HG03064 (cell line): ENCODE data around the gene HARS1.
"Not testable (repeated sequence)": the region's sequence is repeated elsewhere in the genome, so short reads cannot be mapped to it uniquely, and the experiment has no call there.

Source experiments
- ATAC-seq: cut with Tn5 transposase; IDR thresholded peaks from one replicate; pipeline ENCODE4 v1.9.1; 2021; ENCODE audit warnings: low read depth; ENCODE audit not compliant: unreplicated experiment

Gene HARS1

DNA sequence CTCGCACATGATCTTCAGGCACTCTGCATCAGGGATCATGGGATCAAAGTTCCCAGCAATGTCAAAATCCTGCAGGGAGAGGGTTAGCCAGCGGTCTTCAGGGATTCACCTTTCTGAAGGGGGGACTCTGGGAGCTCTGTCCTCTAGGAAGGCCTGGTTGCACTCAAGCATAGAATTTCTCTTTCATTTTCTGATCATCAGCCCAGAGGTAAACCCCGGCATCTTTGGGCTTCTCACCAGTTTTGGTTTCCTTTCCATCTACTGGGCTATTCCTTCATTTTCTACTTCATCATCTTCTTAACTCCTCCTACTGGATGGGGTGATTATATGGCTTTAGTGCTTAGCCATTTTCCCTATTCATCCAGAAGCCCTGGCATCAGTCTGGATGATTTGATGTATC lies 13.2 kb downstream of the HARS1 start:
- peak; percentile 61 for ATAC-seq

DNA sequence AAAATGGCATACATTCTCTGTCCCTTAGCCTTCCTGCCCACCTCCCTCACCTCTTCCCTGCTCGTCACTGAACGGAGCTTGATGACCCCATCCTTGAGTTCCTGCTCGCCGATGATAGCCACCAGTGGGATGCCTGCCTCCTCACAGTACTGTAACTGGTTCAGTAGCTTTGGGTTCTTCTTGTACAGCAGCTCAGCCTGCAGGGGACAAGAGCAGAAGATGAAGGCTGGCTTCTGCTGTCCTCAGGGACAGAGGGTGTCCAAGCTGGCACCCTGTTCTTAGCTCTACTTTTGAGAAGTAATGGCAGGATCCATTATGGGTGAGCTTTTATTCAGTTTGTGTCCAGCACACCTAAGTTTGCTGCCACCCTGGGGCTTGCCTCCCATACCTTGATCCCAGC lies 16.5 kb downstream of the HARS1 start:
- ATAC-seq: no peak

DNA sequence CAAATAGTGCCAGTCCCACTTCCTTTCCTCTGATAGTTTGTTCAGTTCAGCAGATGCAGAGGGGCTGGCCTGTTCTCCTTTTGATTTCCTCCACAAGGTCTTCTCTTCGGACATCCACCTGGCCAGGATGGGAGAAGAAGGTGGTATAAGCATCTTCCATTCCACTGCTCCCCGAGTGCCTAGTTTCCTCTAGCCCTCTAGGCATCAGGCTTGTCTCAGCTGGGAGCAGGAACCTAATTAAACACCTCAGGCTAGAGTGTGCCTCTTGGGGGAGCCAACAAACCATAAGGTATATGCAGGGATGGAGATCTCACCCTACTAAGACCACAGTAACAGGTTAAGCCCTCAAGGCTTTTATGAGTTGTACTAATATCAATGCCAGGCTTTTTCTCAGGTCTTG lies 17.0 kb downstream of the HARS1 start:
- no peak for ATAC-seq

DNA sequence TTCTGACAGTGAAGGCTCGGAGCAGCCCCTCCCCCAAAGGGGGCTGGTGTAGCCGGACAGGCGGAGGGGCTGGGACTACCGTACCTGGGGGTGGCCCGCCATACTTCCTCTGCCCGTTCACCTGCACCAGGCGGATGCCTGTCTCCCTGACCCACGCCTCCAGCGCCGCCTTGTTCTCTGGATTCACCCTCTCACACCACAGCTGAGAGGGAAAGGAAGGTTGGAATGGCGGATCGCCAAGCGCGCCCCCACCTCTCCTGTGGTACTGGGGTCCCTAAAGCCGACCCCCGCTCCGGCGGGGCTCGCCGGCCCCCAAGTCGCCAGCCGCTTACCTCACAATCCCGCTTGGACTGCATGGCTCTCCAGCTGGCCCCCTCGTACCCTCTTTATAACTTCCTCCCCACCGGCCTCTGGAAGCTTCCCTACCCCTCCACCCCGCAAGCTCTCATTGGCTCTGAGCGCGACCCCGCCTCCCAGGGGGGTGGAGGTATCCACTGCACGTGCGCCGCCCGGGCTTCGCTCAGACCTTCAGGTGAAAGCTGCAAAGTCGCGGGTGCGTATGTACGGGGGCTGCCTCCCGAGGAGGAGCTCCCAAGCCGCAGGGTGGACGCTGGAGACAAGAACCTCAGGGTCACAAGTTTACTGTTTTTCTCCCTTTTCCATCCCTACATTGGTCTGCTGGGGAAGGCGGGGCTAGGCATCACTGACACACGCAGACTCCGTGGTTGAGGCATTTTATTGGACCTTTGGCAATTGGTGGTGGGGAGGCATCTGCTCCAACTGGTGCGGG lies 17.8 kb downstream of the HARS1 start, which contains the start of gene DND1:
DND1 (minus strand) TSS at position 390 of the 790 bp plus-strand sequence; CDS start at position 356, 34 bp downstream.
- no peak for ATAC-seq

DNA sequence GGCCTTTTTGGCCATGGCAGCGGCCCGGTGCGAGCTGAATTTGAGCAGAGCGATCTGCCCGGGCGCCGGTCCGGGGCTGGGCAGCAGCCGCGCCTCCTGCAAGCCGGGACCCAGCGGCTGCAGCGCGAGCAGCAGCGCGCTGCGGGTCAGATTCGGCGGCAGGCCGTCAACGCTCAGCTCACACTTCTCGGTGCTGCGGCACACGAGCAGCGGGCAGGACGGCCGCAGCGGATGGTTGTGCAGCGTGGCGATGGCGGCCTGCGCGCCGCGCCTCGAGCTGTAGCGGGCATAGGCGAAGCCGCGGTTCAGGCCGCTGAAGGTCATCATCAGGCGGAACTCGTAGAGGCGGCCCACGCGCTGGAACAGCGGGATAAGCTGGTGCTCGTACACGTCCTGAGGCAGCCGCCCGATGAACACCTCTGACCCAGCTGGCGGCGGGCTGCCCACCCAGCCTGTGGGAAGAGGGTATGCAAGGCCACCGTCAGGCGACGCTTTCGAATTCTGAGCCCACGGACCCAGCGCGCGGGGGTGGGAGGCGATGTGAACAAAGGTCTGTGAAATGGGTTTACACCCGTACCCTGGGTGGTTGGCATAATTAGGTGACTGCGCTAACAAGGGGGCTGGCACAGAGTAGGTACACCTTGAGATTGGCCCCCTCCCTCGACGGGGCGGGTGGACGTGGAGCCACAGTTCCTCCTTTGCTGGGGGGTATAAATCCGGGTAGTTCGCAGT lies 18.5 kb downstream of the HARS1 start:
- ATAC-seq: no peak

DNA sequence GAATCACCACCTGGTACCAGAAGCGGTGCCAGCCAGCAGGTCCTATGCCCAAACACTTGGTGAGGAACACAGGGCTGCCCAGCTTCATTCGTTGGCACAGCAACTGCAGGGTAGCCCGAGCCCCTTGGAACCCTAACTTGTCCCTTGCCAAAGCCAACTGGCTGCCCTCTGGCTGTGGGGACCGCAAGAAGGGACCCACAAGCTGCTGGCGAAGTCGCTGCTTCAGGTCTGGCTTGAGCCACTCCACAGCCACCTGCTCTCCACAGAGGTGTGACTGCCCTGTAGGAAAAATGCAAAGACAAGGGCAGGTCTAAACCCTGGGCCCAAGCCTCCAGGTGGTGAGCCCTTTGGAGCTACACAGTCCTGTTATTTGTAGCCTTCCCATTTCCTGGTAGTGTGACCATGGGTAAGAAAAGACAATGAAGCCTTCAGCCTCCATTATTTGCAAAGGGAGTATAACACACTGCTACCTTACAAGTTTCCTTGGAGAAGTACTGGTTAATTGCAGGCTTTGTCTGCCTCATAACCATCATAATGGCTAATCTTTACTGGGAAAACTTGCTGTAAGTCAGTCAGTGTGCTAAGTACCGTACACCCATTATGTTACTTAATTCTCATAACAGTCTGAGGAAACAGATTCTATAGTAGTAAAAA lies 19.6 kb downstream of the HARS1 start:
- ATAC-seq: no peak

DNA sequence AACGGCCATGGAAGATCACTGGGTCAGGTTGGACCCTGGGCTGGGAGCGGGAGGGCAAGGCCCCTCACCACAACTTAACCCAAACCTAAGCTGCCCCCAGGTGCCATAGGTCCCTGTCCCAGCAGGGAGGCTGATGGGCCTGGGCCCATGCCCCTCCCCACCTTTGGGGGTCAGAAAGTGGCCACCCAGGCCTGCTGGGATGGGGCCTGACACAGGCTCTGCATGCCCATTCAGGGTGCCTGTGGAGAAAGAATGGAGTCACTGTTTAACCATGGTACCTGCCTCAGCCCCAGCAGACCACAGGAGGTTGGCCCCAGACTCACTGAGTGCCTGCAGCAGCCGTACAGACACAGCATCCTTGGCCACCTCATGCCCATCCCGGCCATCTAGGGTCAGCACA lies 20.1 kb downstream of the HARS1 start:
- ATAC-seq: not testable (repeated sequence)

DNA sequence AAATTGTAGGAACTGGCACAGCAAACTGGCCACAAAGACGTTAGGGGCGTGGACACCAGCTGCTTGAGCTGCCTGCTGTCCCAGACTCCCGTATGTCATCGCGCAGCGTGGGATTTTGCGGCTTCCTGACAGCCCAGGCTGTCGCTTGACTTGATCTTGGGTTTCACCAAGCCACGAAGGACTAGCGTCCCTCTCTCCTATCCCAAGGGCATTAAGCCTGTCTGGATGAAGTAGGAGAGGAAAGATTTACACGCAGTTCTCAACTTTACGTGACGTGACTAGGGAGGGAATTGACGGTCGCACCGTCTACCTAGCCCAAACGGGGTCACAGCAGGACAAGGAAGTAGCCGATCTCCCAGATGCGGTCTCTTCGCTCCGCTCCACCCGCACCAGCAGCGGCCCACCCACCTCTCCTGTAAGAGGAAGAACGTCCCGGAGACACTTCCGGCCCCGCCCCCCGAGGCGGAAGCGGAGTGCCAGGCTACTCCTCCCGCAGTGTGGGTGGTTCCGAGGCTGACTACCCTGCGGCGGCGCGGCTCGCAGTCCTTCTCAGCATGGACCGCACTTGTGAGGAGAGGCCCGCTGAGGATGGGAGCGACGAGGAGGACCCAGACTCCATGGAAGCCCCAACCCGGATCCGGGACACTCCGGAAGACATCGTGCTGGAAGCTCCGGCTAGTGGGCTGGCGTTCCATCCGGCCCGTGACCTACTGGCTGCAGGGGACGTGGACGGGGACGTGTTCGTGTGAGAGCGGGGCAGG lies 26.6 kb downstream of the HARS1 start, which contains the start of gene WDR55:
WDR55 (plus strand) TSS at position 546 of the 761 bp plus-strand sequence; CDS start at position 555, 9 bp downstream.
- peak; percentile 97 for ATAC-seq

DNA sequence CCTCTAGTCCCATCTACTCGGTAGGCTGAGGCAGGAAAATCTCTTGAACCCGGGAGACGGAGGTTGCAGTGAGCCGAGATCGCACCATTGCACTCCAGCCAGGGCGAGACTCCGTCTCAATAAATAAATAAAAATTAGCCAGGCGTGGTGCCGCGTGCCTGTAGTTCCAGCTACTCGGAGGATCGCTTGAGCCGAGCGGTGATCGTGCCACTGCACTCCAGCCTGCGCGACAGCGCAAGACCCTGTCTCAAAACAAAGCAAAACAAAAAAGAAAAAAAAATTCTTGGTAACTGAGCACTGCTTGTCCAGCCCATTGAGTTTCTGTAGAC lies 27.2 kb downstream of the HARS1 start:
- no peak for ATAC-seq

DNA sequence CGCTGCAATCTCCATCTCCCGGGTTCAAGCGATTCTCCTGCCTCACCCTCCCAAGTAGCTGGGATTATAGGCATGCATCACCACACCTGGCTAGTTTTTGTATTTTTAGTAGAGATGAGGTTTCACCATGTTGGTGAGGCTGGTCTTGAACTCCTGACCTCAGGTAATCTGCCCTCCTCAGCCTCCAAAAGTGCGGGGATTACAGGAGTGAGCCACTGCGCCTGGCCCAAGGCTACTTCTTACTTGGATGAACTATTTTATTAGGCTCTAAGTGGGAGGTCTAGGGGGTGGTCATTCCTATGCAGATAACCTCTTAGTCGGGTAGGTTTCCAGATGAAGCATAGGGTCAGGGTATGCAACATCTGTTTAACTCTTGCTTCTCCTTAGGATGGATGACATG lies 30.8 kb downstream of the HARS1 start:
- ATAC-seq: not testable (repeated sequence)

DNA sequence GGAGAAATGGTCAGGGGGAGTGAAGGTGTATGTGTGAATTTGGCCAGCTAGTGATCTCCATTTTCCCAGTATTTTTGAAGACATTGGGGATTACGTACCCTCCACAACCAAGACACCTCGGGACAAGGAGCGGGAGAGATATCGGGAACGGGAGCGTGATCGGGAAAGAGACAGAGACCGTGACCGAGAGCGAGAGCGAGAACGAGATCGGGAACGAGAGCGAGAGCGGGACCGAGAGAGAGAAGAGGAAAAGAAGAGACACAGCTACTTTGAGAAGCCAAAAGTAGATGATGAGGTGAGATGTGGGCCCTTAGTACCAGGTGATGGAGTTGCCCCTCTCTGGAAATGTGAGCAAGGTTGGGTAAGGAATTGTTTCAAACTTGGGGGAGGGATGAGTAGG lies 32.3 kb downstream of the HARS1 start:
- ATAC-seq: no peak

DNA sequence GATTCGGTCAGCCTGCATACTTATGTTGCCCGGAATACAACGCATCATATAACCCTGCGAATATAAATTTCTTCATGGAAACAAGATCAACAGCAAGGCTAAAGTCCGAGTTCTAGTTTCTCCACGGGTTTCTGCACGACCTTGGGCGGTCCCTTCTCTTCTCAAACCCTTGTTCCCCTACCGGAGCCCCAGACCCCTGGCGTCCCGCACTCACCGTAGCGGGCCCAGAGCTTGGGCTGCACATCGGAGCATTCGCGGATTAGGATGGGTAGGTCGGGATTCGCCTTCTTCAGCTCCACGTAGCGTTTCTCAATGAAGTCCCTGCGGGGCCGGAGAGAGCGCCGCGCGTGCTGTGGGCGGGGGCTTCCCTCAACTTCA lies 44.1 kb downstream of the HARS1 start:
- ATAC-seq: no peak

DNA sequence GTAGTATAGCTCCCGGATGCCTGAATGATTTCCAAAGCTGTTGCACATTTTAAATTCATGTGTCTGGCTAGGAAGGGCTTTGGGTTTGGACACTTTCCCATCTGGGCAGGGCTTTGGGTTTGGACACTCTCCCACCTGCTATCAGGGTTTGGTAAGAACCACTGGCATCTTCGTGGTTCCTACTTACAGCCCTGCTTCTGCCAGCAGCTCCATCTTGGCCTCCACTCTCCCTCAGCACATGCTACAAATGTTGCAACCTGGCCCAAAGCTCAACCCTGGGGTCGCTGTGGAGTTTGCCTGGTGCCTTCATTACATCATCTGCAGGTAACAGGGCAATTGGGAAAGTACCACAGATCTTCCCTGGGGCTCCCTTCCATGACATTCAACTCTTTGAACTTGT lies 48.5 kb downstream of the HARS1 start:
- ATAC-seq: no peak

DNA sequence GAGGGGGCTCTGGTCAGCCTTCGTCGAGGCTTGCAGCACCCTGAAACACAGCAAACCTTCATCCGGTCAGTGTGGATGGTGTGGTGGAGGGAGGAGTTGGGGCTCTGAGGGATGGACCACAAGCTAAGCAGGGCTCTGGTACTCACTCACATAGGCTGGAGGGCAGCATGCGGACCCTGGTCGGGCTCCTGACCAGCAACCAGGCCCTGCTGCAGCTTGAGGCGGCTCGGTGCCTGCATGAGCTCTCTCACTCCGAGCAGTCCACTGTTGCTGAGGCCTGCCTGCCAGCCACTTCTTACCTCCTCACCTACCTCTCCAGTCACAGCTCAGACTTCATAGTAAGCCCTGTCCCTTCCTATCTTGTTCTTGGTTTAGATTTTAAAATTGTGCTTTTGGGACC lies 49.5 kb downstream of the HARS1 start:
- no peak for ATAC-seq

DNA sequence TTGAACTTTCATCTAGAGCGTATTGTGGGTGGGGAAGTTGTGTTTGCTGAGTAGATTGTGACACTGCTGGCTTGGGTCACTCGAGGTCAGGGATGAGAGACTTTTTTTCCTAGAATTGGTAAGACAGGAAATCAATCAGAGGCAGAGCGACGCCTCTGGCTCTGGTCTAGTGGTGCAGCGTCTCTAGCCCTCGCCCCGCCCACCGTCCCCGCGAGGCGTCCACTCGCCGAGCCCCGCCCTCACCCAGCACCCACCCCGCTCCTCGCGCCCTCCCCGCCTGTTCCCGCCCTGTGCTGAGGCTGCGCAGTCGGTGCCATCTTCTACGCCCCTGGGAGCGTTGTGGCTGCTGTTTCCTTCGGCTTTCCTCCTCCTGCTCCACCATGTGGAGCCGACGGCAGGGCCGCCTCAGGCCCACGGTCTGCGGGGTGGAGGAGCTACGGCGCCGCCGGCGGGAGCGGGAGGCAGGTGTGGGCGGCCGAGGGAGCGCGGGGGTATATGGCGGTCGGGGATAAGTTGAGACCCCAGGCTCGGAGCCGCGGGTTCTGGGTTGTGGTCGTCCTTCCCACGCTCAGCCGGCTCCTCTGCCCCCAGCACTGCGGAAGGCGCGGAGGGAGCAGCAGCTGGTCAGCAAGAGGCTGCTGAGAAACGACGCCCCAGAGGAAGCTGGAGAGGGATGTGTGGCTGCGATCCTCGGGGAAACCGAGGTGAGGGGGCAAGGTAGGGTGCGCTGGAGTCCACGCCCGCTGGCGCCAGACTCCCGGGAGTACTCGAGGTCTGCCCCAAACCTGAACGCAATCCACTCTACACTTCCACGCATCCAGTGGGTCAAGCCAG lies 51.8 kb downstream of the HARS1 start, which contains the start of gene TMCO6:
TMCO6 (plus strand) TSS at position 304 of the 834 bp plus-strand sequence; CDS start at position 381, 77 bp downstream.
- ATAC-seq: peak; percentile 93

DNA sequence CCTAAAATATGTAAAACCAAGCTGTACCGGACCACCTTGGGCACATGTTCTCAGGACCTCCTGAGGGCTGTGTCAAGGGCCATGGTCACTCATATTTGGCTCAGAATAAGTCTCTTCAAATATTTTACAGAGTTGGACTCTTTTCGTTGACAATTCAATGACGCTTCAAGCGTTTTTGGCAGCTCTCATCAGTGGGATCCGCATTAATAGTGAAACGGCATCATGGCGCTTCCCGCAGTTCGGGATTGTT lies 52.3 kb downstream of the HARS1 start:
- not testable (repeated sequence) for ATAC-seq

DNA sequence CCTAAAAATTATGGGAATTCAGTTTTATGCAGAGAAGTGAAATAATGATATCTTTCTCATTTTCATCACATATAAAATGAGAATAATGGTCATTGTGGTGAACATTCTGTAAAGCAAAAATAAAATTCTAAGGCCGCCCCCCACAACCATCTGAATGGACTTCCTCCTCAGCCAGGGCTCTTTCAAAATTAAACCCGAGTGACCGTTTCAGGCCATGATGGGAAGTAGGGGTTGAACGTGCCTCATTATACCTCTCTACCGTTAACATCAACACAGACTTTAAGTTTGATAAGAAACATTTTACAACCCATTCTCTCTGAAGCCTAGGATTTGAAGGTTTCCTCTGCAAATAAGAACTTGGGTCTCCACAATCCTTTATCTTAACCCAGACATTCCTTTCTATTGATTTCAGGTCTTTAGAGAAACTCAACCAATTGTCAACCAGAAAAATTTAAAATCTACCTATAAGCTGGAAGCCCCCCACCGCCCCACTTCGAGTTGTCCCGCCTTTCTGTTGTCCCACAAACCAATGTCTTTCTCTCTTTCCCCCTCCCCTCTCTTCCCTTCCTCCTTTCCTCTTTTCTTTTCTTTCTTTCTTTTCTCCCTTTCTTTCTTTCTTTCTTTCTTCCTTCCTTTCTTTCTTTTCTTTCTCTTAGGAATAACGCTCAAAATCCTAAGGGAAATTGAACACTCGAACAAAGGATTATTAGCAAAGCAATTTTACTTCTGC lies 53.6 kb downstream of the HARS1 start:
- ATAC-seq: no peak

DNA sequence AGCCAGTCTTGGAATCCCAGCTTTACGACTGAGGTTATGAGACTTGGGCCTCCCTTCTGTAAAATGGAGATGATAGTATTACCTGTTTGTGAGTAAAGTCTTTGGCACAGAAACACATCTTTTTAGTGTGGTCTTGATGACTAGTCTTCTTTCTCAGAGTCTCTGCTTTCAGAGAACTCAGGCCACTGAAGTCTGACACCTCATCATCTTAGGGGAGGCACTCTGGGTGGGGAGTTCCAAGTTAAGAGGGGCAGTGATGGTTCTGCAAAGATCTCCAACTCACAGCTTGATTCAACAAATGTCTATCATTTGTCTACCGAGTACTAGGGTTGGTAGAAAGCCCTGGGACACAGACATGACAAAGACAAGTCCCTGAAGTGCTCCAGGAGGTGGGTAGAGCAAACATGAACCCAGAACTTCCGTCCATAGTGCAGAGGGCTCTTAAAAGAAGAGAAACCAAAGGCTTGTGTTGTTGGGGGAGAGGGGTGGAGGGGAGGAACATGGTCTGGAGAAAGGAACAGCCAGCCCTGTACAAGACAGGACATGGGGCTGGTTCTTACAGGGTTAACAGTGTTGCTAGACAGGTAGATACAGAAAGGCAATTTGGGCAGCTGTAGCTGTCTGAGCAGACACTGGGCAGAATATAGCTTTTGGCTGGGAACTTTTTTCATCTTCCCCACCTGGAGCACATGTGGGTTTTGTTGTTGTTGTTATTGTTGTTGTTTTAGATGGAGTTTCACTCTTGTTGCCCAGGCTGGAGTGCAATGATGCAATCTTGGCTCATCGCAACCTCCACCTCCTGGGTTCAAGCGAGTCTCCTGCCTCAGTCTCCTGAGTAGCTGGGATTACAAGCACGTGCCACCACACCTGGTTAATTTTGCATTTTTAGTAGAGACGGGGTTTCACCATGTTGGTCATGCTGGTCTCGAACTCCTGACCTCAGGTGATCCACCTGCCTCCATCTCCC lies 55.6 kb downstream of the HARS1 start:
- no peak for ATAC-seq
